ENCODE data around the gene ZNF462.

Gene ZNF462

GRCh38 chr9:106906129-106906528, 43.2 kb downstream of the ZNF462 start:
- TF ChIP-seq CTCF (IDR thresholded peaks at IDR 0.05; ENCODE audit: insufficient read depth, low read depth, low read length, missing control alignments), result no peak
- no peak for DNase-seq (ENCODE audit: low read depth)
- H3K4me3 ChIP-seq (ENCODE audit: low read depth, low read length), result no peak overlapping the region

- TF ChIP-seq CTCF (IDR thresholded peaks at IDR 0.05; ENCODE audit: insufficient read depth, low read depth, low read length, missing control alignments), result no peak
- H3K4me3 ChIP-seq (ENCODE audit: low read depth, low read length), result no peak overlapping the region
- DNase-seq (ENCODE audit: low read depth), result no peak
Observed at GRCh38 chr9:106911951-106912350, 49.0 kb downstream of the ZNF462 start.

- no peak for TF ChIP-seq CTCF (IDR thresholded peaks at IDR 0.05; ENCODE audit: insufficient read depth, low read depth, low read length, missing control alignments)
- no peak overlapping the region for H3K4me3 ChIP-seq (ENCODE audit: low read depth, low read length)
- no peak for DNase-seq (ENCODE audit: low read depth)
Observed at GRCh38 chr9:106913276-106913675, 50.3 kb downstream of the ZNF462 start.

GRCh38 chr9:106915851-106916250, 52.9 kb downstream of the ZNF462 start:
- no peak overlapping the region for H3K4me3 ChIP-seq (ENCODE audit: low read depth, low read length)
- DNase-seq (ENCODE audit: low read depth), result no peak
- TF ChIP-seq CTCF (IDR thresholded peaks at IDR 0.05; ENCODE audit: insufficient read depth, low read depth, low read length, missing control alignments), result no peak

GRCh38 chr9:106916466-106917235, 53.7 kb downstream of the ZNF462 start:
- TF ChIP-seq CTCF (IDR thresholded peaks at IDR 0.05; ENCODE audit: insufficient read depth, low read depth, low read length, missing control alignments), result no peak
- H3K4me3 ChIP-seq (ENCODE audit: low read depth, low read length), result no peak overlapping the region
- no peak for DNase-seq (ENCODE audit: low read depth)

- no peak for DNase-seq (ENCODE audit: low read depth)
- H3K4me3 ChIP-seq (ENCODE audit: low read depth, low read length), result no peak overlapping the region
- TF ChIP-seq CTCF (IDR thresholded peaks at IDR 0.05; ENCODE audit: insufficient read depth, low read depth, low read length, missing control alignments), result no peak
Observed at GRCh38 chr9:106918825-106919509, 56.0 kb downstream of the ZNF462 start.
